NCI-H526 (cell line): ENCODE data around the gene RCOR2.

Source experiments
- DNase-seq, 2 experiments: peaks; one replicate each; lab custom pipeline; 2025; lab: John Stamatoyannopoulos, UW

RCOR2 gene

DNA sequence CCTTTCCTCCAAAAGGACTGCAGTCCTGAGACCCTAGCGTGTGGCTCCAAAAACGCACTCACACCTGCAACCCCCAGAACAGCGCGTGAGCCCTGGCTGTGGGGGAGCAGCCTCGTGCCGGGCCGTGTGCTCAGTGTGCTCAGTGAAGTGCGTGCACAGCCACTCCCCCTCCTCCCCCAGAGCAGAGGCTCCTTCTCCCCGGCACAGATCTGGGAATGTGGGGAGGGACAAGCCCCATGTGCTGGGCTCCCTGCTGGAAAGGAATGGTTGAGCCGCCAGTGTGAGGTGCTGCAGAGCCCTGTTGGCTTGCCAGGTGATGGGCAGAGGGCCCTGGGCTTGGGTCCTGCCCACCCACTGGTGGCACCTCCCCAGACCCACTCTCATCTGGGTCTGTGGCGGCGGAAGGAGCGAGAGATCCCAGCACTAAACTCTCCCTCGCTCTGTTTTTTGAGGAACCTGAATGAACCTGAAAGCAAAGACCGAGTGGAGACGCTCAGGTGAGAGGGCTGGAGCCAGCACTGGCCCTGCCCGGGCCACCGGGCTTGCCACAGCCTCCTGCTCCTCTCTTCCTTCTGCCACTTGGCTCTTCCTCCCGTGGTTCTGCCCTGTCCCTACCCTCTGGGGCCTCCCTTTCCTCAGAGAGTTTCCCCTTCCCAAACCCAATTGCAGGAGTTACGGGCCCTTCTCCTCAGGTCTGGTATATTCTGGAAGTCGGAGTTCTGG is 9.0 kb downstream of the RCOR2 start:
- DNase-seq, result peak in 1 of 2 experiments; percentile 22

DNA sequence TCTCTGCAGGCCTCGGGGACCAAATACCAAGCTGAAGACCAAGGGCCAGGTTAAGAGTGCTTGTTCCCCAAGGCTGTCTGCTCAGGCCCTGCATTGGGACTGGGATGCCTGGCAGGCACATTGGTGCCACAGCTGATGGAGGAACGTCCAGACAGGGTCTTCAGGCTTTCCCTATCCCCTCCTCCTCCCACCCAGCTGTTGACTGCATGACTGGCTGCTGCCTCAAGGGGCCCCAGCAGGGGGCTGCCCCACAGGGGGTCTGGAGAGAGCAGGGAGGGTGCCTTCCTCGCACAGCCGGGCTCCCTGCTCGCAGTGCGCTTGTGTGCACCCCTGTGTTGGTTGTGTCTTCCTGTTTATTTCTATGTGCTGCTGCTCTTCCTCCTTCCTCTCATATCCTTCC is 9.9 kb downstream of the RCOR2 start:
- no peak for DNase-seq

DNA sequence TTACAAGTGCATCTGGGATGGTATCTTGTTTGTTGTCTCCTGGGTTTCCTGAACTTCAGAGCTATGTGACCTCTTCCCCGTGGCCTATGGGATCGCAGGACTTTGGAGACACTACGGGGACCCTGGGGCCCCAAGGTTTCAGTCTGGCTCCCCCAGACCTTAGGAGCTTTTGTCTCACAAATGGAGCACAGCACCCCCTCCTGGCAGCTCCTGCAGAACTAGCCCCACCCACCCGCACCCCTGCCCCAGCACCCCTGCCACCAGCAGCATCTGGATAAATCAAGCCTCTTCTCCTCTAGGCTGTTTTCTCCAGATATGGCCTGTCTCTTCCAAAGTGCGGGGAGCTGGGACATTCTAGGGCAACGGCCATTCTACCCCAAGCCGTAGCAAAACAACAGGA is 10.4 kb downstream of the RCOR2 start:
- peak in 1 of 2 experiments; percentile 54 for DNase-seq

DNA sequence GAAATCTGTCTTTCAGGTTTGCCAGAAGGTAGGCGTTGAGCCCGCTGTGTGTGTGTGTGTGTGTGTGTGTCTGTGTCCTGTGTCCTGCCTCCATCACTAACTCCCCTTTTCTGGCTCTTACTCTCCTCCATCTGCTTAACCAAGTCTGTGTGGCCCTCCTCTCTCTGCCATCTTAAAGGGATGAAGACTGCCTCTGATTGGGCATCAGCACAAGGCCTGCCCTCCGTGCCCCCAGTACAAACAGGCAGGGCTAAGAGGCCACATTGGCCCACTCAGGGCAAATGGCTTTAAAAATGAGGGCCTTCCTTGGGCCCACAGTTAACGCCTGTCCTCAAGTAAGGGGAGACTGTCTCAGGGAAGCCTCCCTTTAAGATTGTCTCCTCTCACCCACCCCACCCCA is 10.9 kb downstream of the RCOR2 start:
- no peak for DNase-seq

DNA sequence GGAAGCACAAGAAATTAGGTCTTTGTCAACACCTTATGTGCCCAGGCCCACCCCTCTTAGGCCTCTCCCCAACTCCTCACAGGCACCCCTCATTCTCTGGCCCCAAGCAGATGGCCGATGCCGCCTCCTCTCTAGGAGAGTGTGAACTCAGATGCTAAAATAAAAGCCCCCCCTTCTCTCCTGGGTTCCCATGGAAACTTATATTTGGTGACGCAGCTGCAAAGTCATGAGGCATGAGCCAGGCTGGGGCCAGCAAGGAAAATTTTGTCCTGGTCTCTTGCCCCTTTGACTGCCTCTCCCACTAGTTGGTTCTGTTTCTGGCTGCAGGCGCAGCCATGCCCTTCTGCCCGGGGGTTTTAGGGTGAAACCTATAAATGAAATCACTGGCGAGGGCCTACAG is 11.8 kb downstream of the RCOR2 start:
- DNase-seq, result no peak

DNA sequence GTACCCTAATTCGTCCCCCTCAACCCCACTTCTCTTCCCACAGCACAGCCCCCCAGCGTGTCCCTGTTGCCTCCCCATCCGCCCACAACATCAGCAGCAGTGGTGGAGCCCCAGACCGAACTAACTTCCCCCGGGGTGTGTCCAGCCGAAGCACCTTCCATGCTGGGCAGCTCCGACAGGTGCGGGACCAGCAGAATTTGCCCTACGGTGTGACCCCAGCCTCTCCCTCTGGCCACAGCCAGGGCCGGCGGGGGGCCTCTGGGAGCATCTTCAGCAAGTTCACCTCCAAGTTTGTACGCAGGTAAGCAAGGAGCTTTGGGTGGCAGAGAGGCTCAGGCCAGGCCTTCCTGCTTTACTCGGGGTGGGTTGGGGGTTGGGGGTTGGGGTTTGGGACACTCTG is 12.2 kb downstream of the RCOR2 start:
- no peak for DNase-seq

DNA sequence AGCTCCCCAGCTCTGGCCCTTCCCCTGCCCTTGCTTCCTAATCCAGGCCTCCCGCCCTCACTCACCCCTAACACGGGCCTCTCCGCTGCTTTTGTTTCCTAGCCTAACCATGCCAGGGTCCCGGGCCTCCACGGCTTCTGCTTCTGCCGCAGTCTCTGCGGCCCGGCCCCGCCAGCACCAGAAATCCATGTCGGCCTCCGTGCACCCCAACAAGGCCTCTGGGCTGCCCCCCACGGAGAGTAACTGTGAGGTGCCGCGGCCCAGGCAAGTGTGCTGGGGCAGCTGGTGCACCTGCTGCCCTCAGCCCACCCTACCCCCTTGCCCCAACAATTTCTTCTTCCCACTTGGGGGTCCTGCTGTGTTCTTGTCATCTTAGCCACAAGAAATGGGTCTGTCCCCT is 13.1 kb downstream of the RCOR2 start:
- DNase-seq, result no peak

DNA sequence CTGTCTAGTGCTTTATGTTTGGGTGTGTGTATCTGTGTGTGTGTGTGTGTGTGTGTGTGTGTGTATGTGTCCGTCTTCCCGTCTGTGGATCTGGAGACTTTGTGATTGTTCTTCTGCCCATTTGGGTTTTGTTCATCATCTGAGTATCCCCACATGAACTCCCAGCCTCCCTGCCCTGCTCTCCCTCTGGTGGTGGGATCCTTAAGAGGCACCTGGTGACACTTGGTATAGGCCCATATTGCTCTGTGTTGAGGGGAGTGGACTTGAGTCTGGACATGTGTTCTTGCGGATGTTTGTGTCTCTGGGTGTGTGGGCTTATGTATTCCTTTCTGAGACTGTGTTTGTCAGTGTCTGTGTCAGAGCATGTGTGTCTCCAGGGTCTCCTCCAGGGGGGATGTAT is 15.3 kb downstream of the RCOR2 start:
- DNase-seq, result peak in 1 of 2 experiments; percentile 22

DNA sequence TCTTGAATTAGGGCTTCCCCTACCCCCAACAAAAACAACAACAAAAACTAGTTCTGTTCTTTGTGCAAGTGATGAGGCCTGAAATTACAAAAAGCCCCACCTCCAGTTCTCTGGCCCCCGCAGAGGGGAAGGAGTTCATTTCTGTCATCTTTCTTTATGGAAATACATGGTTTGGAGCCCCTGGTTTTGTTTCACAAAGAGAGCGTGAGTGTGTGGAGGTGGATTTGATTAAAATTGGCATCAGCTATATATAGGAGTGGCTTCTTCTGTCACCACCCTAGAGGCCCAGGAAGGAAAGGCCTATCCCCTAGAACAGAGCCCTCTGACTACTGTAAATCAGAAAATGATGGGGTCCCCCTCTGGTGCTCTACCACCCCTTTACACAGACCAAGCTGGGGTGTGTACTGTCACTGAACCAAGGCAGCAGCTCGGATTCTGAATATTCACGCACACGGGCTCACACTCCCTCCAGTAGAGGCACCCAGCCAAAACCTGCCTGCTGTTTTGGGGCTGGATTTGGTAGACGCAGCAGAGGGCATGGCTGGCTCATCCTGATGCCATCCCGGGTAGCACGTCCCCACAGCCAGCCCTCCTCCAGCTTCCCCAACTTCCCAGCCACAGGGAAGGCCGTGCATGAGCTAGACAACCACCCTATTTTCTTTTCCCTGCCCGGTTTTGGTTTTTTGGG is 19.4 kb downstream of the RCOR2 start:
- no peak for DNase-seq

DNA sequence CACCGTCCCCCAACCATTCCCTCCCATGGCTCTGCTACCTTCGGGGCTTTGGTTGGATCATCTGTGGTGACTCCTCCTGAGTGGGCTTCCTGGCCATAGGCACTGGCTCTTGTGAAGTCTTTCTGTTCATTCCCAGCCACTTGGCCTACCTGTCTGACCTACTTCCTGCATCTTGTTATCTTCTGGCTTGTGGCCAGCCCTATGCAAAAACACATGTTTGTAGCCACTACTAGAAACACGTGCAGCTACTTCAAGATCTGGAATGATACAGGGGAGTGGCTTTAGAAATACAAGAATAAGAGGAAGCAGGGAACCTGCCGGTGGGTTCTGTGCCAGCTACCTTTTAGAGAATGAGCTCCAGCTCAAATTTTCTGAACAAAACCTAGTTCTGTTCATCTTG is 20.9 kb downstream of the RCOR2 start:
- DNase-seq, result no peak

DNA sequence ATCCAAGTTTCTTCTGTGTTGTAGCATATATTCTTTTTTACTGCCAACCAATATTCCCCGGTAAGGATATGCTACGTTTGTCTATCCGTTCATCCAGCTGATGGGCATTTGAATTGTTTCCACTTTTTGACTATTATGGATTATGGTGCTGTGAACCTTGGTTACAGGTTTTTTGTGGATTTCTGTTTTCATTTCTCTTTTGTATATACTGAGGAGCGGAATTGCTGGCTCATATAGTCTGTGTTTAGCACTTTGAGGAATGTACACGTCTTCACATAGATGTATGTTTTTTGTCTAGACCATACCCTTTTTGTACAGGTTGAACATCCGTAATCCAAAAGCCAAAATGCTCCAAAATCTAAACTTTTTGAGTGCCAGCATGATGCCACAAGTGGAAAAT is 23.6 kb downstream of the RCOR2 start:
- DNase-seq, result no peak

DNA sequence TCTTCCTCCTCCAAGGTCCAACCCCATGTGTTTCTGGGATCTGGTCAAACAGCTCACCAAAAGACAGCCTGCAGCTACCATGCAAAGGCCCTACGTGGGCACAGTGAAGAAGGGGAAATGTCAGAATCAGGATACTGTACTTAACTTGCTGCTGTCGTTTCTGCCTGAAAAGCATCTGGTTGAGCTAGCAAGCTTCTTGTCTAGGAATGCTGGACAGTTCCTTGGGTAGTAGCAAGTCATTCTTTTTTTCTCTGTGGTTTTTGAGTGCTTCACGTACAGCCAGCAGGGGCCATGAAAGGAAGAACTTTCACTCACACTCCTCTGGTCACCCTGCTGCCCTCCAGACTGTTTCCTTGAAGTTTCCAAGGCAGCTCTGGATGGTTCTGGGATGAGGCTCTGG is 24.7 kb downstream of the RCOR2 start:
- no peak for DNase-seq

DNA sequence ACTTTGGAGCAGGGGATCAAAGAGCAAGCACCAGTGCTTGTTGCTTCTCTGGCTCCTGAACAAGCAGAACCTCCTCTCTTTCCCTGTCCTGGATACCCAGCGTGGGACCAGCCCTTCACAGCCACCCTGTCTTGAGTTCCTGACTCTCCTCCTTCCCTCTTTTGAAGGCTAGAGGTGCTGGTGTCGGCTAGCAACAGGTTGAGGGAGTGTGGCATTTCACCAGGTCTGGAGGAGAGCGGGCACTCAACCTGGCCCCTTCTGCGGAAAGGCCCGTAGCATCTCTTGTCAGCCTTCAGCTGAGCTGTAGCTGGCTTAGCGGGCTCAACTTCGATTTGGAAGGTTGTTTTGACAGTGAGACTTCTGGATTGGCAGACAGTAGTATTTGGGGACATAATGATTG is 26.6 kb downstream of the RCOR2 start:
- no peak for DNase-seq

DNA sequence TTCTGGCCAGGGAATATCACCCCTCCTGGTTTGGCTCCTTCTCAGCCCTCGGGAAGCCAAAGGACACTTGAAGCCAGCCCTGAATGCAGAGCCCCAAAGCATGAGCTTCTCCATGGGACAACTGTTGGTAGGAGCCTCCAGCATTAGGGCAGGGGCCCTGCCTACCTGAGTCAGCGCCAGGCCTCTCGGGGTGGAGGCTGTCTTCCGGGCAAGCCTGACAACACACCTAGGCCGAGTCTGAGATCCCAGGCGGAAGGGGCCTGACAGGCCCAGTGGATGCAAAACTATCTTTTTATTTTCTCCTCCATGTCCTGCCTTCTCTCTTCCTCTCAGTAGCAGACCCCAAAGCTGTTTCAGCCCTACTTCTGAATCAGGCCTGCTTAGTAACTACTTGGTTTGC is 27.6 kb downstream of the RCOR2 start:
- DNase-seq, result no peak

DNA sequence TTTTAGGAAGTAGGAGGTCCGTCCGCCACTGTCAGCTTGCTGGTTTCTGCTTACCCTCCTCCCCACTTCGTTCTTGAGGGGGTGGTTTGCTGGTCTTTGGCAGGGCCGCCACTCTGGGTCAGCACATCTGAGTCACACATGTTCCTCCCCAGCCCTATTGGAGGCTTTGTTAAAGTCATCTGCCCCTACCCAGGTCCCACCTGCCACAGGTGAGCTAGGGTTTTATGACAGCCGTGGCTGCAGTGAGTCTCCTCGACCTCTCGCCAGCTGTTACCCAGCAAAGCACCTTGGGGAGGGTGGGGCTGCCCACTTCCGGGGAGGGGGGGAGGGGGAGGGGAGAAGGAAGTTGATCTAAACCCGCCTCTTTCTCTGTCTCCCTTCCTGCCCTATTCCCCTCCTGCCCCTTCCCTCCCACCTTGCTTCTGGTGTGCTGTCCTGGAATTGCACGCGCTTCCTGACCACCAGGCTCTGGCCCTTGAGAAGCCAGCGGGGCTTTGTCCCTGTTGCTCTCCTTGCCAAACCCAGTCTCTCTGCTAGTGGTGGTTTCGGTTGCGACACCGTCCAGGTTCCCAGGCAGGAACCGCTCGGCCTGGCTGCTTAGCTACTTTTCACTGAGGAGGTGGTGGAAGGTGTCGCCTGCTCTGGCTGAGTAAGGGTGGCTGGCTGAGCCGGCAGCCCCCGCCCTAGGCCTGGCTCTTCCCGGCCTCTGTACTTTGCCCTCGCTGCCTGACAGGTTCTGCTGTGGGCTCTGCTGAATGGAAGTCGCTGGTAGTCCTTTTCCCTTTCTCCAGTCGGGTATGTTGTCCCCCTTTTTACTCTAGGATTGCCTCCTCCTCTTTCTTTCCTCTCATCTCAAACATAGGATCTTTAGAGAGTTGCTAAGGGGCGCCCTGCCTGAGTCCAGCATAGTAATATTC is 28.5 kb downstream of the RCOR2 start:
- peak; percentile 75 to 92 for DNase-seq

DNA sequence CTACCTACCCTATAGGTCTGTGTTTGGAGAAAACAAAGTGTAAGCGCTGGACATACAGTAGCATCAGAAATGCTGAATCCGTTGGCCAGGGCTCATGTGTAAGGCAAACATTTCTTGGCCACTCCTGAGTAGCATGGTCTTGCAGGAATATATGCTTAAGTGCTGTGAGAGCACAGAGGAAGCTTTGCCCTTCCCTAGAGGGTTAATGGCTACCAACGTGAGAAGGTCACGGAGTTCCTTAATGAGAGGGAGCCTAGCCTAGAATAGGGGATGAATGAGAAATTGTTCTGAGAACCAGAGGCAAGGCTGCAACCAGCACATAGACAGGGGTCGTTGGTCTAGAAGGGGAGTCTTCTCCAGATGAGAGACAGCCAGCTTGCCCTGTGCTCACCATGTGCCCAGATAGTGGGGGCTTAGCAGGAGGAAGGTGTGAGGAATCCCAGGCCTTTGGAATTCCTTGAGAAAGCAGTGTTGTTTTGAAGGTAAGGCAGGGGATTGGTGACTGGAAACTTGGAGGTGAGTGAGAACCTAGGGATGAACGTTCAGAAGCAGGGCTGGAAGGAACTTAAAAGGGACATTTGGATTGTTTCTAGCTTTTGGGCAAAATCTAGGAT is 29.5 kb downstream of the RCOR2 start:
- DNase-seq, result no peak

DNA sequence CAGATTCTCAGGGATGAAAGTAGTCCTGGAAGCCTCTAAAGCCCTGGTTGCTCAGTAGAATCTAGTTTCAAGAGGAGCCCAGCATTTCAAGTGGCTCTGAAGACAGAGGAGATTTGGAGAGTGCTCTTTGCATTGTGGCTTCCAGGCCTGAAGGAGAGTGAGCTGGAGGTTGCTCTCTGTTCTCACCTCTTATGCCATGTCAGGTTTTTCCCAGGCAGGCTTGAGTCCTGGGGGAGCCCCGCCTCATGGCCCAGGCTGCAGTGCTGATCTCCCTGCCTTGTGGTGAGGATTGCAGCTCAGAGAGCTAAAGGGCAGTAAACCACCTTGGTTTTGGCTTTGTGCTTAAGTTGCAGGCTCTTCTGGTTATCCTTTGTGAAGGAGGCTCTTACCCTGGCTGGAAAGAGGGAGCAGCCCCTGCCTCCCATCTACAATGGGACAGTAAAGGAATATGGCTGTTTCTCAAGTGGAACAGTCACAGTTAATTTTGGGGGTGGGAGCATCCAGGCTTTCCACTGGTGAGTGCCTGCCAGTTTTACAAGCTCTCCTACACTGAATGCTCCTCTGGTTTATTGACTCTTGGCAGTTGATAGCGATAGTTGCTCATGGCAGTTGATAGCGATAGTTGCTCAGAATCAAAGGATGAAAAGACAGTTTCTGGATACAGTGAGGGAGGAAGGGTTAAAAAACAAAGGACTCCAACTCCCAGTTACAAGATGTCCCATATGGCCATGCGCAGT is 32.6 kb downstream of the RCOR2 start:
- no peak for DNase-seq

DNA sequence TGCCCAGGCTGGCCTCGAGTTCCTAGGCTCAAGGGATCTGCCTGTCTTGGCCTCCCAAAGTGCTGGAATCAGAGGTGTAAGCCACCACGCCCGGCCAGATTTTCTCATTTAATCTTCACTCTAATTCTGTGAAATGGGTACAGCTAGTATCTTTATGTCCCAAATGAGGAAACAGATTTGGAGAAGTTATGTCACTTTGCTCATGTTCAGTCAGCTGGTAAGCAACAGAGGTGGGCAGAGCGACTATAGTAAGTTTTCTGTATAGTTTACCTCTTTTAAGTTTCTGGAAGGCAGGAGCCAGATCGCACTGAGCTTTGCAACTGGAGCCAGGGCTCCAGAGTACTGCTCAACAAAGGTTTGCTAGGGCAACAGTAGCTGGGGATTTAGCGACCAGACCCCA is 33.2 kb downstream of the RCOR2 start:
- DNase-seq, result no peak

DNA sequence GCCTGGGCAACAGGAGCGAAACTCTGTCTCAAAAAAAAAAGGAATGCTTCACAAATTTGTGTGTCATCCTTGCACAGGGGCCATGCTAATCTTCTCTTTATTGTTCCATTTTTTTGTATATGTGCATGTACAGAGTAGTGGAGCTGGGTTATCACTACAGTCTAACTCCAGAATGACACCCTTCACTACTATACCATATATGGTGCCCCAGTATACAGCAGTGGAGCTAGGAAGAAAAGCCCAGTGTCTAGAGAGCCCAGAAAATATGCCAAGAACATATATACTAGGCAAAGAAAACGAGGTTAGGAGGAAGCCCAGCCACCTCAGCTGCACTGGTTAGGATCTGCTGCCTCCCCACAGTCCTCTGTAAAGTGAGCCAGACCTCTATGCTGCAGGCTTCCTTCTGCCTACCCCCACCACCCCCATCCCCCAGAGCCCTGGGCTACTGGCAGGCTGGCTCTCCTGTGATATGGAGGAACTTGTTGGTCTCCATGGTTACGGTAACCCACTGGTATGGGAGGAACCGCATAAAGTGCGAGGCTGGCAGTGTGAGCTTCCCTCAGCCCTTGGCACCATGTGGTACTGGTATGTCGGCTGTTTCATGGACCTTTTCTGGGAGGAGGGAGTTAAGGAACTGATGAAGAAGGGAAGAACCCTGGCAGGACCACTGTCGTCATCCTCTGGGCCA is 34.3 kb downstream of the RCOR2 start:
- no peak for DNase-seq

DNA sequence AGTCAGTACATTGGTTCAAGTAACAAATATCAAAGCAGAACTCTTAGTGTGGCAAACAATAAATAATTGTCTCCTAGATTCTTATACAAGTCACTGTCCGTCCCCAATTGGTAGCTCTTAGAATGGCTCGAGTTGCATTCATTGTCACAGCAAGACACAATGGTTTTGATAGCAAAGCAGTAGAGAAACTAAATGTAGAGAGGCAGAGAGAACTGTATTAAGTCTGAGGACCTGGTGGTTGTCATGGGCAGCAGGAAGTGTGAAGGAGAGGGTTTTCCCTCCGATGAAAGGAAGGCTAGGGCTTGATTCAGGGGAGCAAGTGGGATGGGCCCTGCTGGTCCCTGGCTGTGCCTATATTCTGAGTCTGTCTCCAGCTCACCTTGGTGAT is 36.6 kb downstream of the RCOR2 start:
- DNase-seq, result no peak
